HepG2 (cell line): ENCODE results near the gene SH3GLB2. TPM values are rescaled to one million over a fixed set of nuclear protein-coding genes. Genes with fewer than 3 reads are reported as not detected.

Experiments
- ADNP ChIP-seq: sonication (generic); formaldehyde crosslinking; IDR thresholded peaks from 2 replicates; pipeline ENCODE4 v1.4.0; 2020; ENCODE audit warnings: missing genetic modification reagents
- GPN1 ChIP-seq: sonication (generic); formaldehyde crosslinking; IDR thresholded peaks from 2 replicates; pipeline ENCODE4 v1.5.1; 2020; ENCODE audit warnings: missing genetic modification reagents, borderline replicate concordance
- HCFC1 ChIP-seq: fragments of 150-350 bp; IDR thresholded peaks from 2 replicates; pipeline ENCODE4 v1.6.1; 2014; ENCODE audit warnings: low read depth, low read length
- LBX2 ChIP-seq: sonication (generic); formaldehyde crosslinking; IDR thresholded peaks from 2 replicates; pipeline ENCODE4 v1.5.0; 2020; ENCODE audit warnings: missing genetic modification reagents, mild to moderate bottlenecking, borderline replicate concordance
- NCOA5 ChIP-seq: sonication (generic); formaldehyde crosslinking; IDR thresholded peaks from 2 replicates; pipeline ENCODE4 v1.4.0; 2020; ENCODE audit warnings: missing genetic modification reagents
- NFE2 ChIP-seq: sonication (generic); formaldehyde crosslinking; IDR thresholded peaks from 2 replicates; pipeline ENCODE4 v1.4.0; 2020; ENCODE audit warnings: missing genetic modification reagents
- SIN3A ChIP-seq: IDR thresholded peaks from 2 replicates; pipeline ENCODE4 v1.6.1; 2011; ENCODE audit warnings: low read depth, mild to moderate bottlenecking, control low read depth, low read length, borderline replicate concordance
- SRSF9 ChIP-seq: fragments of 200-400 bp; formaldehyde crosslinking; IDR thresholded peaks from 2 replicates; pipeline ENCODE4 v1.6.1; 2018; ENCODE audit warnings: borderline replicate concordance, mild to moderate bottlenecking, low read depth, low read length; ENCODE audit not compliant: insufficient read depth, poor library complexity, severe bottlenecking
- THAP7 ChIP-seq: sonication (generic); formaldehyde crosslinking; IDR thresholded peaks from 2 replicates; pipeline ENCODE4 v1.8.1; 2023; ENCODE audit warnings: mild to moderate bottlenecking, missing genetic modification reagents
- ZEB1 ChIP-seq: IDR thresholded peaks from 2 replicates; pipeline ENCODE4 v1.6.1; 2012; ENCODE audit warnings: mild to moderate bottlenecking, low read depth, inconsistent platforms; ENCODE audit not compliant: insufficient replicate concordance
- ZNF577 ChIP-seq: sonication (generic); formaldehyde crosslinking; IDR thresholded peaks from 2 replicates; pipeline ENCODE4 v1.4.0; 2020; ENCODE audit warnings: mild to moderate bottlenecking, low read depth, missing genetic modification reagents, borderline replicate concordance
- ZNF816 ChIP-seq: sonication (generic); formaldehyde crosslinking; IDR thresholded peaks from 2 replicates; pipeline ENCODE4 v1.8.0; 2022; ENCODE audit warnings: missing genetic modification reagents, mild to moderate bottlenecking, borderline replicate concordance
- polyA plus RNA-seq, 8 experiments: library from polyadenylated mRNA; depleted of rRNA in 3 of 8; stranded (reverse) in 7 of 8; unstranded in 1 of 8; fragments of >200 nt; fragmentation: Illumina TruSeq in 4 of 8; extraction: Trizol in 4 of 8; gene quantifications; 2 replicates each; pipeline versions ENCODE4 v1.2.1 to v1.2.3, GENCODE V29; 2011 to 2016; ENCODE audit warnings: low read depth in 4 of 8, missing spikeins in 1 of 8, mixed read lengths in 1 of 8; ENCODE audit not compliant: insufficient read depth in 1 of 8
- total RNA-seq, 5 experiments: library from RNA; depleted of rRNA; stranded (reverse); fragments of >200 nt; fragmentation: Illumina TruSeq; extraction: Trizol; gene quantifications; 2 replicates each; pipeline ENCODE4 v1.2.3, GENCODE V29; 2016; ENCODE audit warnings: low read depth in 1 of 5
- TF ChIP-seq, protein P1 (sequence below): sonication (generic); formaldehyde crosslinking; conservative IDR thresholded peaks from 2 replicates; pipeline ENCODE4 v1.4.0; 2020; ENCODE audit warnings: missing genetic modification reagents
- TF ChIP-seq, protein P2 (sequence below): sonication (generic); formaldehyde crosslinking; IDR thresholded peaks from 2 replicates; pipeline ENCODE4 v1.4.0; 2020; ENCODE audit warnings: missing genetic modification reagents, borderline replicate concordance
- TF ChIP-seq, protein P3 (sequence below): sonication (generic); formaldehyde crosslinking; IDR thresholded peaks from 2 replicates; pipeline ENCODE4 v1.4.0; 2020; ENCODE audit warnings: missing genetic modification reagents
- TF ChIP-seq, protein P4 (sequence below): sonication (generic); formaldehyde crosslinking; conservative IDR thresholded peaks from 2 replicates; pipeline ENCODE4 v1.8.0; 2022; ENCODE audit warnings: missing genetic modification reagents

Gene SH3GLB2
- total and polyA plus RNA-seq, 2 of the 13 experiments (the other 11 are each of a cell fraction or from before 2014, with no cell fraction given), result 24.0 to 40.6 TPM

- TF ChIP-seq ZNF577 (CRISPR knock-in tag), result no peak
- TF ChIP-seq SIN3A, result no peak
- no peak for TF ChIP-seq NFE2 (CRISPR knock-in tag)
- peak; percentile 88; the same call in 1 of the 2 replicates for TF ChIP-seq ADNP (CRISPR knock-in tag)
- TF ChIP-seq, protein P1, sequence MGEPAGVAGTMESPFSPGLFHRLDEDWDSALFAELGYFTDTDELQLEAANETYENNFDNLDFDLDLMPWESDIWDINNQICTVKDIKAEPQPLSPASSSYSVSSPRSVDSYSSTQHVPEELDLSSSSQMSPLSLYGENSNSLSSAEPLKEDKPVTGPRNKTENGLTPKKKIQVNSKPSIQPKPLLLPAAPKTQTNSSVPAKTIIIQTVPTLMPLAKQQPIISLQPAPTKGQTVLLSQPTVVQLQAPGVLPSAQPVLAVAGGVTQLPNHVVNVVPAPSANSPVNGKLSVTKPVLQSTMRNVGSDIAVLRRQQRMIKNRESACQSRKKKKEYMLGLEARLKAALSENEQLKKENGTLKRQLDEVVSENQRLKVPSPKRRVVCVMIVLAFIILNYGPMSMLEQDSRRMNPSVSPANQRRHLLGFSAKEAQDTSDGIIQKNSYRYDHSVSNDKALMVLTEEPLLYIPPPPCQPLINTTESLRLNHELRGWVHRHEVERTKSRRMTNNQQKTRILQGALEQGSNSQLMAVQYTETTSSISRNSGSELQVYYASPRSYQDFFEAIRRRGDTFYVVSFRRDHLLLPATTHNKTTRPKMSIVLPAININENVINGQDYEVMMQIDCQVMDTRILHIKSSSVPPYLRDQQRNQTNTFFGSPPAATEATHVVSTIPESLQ (CRISPR knock-in tag), result no peak
- TF ChIP-seq, protein P2, sequence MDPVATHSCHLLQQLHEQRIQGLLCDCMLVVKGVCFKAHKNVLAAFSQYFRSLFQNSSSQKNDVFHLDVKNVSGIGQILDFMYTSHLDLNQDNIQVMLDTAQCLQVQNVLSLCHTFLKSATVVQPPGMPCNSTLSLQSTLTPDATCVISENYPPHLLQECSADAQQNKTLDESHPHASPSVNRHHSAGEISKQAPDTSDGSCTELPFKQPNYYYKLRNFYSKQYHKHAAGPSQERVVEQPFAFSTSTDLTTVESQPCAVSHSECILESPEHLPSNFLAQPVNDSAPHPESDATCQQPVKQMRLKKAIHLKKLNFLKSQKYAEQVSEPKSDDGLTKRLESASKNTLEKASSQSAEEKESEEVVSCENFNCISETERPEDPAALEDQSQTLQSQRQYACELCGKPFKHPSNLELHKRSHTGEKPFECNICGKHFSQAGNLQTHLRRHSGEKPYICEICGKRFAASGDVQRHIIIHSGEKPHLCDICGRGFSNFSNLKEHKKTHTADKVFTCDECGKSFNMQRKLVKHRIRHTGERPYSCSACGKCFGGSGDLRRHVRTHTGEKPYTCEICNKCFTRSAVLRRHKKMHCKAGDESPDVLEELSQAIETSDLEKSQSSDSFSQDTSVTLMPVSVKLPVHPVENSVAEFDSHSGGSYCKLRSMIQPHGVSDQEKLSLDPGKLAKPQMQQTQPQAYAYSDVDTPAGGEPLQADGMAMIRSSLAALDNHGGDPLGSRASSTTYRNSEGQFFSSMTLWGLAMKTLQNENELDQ, result no peak
- TF ChIP-seq ZNF816, result no peak
- no peak for TF ChIP-seq ZEB1
- no peak for TF ChIP-seq LBX2 (CRISPR knock-in tag)
- TF ChIP-seq HCFC1, result no peak
- TF ChIP-seq SRSF9, result no peak
- TF ChIP-seq, protein P3, sequence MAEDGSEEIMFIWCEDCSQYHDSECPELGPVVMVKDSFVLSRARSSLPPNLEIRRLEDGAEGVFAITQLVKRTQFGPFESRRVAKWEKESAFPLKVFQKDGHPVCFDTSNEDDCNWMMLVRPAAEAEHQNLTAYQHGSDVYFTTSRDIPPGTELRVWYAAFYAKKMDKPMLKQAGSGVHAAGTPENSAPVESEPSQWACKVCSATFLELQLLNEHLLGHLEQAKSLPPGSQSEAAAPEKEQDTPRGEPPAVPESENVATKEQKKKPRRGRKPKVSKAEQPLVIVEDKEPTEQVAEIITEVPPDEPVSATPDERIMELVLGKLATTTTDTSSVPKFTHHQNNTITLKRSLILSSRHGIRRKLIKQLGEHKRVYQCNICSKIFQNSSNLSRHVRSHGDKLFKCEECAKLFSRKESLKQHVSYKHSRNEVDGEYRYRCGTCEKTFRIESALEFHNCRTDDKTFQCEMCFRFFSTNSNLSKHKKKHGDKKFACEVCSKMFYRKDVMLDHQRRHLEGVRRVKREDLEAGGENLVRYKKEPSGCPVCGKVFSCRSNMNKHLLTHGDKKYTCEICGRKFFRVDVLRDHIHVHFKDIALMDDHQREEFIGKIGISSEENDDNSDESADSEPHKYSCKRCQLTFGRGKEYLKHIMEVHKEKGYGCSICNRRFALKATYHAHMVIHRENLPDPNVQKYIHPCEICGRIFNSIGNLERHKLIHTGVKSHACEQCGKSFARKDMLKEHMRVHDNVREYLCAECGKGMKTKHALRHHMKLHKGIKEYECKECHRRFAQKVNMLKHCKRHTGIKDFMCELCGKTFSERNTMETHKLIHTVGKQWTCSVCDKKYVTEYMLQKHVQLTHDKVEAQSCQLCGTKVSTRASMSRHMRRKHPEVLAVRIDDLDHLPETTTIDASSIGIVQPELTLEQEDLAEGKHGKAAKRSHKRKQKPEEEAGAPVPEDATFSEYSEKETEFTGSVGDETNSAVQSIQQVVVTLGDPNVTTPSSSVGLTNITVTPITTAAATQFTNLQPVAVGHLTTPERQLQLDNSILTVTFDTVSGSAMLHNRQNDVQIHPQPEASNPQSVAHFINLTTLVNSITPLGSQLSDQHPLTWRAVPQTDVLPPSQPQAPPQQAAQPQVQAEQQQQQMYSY (CRISPR knock-in tag), result no peak
- TF ChIP-seq, protein P4, sequence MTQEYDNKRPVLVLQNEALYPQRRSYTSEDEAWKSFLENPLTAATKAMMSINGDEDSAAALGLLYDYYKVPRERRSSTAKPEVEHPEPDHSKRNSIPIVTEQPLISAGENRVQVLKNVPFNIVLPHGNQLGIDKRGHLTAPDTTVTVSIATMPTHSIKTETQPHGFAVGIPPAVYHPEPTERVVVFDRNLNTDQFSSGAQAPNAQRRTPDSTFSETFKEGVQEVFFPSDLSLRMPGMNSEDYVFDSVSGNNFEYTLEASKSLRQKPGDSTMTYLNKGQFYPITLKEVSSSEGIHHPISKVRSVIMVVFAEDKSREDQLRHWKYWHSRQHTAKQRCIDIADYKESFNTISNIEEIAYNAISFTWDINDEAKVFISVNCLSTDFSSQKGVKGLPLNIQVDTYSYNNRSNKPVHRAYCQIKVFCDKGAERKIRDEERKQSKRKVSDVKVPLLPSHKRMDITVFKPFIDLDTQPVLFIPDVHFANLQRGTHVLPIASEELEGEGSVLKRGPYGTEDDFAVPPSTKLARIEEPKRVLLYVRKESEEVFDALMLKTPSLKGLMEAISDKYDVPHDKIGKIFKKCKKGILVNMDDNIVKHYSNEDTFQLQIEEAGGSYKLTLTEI (CRISPR knock-in tag), result no peak
- TF ChIP-seq THAP7 (CRISPR knock-in tag), result peak; percentile 69; the same call in 1 of the 2 replicates
- no peak for TF ChIP-seq GPN1 (CRISPR knock-in tag)
- no peak for TF ChIP-seq NCOA5 (CRISPR knock-in tag)
Observed at GRCh38 chr9:129027685-129028191, 393 bp downstream of the SH3GLB2 start (continued).
